Jurkat, Clone E6-1 (cell line): Measurements from ENCODE around the gene NCAM1.

Experiments
- DNase-seq: peaks from one replicate; pipeline ENCODE4 v3.0.0-alpha.2; 2011; ENCODE audit warnings: low read depth, low spot score
- H3K4me3 ChIP-seq: 2 replicates; pipeline ENCODE4 v1.5.1; 2011; ENCODE audit warnings: mild to moderate bottlenecking, low read length, control low read depth, moderate library complexity

NCAM1 gene

DNA sequence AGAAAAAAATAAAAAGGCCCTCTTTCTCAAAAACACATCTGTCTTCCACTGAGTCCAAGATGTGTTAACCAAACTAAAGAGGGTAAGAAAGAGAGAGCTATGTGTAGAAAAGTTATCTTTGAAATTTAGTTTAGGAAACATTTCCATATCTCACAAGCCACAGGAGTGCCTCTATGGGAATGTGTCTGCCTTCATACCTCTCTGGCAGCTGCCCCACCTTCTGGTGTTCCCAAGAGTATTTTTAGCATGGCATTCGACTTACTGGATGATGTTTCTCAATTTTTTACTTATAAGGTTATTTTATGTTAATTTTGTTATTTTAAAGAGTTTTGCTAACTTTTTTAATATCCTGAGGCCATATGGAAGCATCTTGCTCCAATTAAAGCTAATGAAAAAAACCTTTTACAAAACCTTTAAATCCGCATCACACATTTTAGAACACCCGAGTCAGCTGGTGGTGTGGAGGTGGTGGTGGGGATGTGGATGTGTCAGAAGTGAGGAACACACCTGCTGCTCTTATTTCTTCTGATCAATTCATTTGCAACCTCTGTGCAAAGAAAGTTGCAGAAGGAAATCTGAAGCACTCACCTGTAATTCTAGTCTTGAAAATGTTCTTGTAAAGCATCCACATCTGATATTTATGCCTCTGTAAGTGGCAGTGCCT is 112.2 kb downstream of the NCAM1 start:
- DNase-seq, result no peak
- H3K4me3 ChIP-seq, result no peak overlapping the region

DNA sequence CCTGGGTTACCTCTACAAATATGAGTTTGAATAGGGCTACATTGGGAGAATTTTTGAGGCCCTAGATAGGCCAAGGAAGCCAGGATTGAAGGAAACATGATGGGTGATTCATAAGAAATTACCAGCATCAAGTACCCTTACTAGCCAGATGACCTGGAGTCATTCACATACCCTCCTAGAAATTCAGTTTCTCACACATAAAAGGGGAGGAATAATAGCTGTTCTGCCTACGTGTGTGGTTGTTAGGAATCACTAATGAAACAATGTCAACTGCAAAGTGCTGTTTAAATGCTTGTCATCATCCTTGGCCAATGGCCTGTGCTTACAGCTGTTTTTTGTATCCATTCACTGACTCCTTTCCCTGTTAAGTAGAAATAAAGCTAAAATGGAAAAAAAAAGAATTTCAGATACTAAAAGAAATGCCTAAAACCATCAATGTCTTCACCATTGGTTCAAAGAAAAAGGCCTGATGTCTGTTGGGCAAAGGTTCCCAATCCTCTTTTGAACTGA is 114.4 kb downstream of the NCAM1 start:
- H3K4me3 ChIP-seq, result no peak overlapping the region

GRCh38 chr11:113077379-113077778 is 116.2 kb downstream of the NCAM1 start:
- DNase-seq, result no peak
- no peak overlapping the region for H3K4me3 ChIP-seq

More for the DNA sequence above, 114.4 kb downstream of the NCAM1 start:
- DNase-seq, result no peak

DNA sequence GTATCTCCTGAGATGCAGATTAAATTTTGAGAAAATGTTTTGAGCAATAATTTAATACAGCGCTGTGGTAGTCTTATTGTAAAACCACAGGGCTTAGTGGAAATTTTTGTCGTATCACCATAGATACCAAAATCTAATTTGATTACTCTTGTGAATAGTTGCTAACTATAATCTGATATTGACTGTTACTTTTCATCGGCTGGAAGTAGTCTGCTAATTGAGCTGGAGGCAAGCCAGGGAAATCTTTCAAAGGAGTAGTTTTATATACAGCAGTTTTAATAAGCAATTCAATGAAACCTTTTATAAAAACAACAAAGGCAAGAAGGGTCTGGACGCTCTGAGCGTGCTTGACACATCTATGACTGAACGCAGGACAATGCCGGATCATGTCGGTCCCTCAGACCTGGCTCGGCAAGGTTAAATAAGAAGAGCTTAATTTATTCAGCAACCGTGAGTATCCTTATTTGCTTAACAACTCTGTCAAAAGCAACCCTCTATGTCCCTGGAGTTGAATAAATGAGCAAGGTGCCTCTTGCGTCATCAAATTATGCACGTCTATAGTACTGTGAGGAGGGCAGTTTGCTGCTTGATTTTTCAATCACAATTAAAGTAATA is 121.2 kb downstream of the NCAM1 start:
- H3K4me3 ChIP-seq, result no peak overlapping the region
- no peak for DNase-seq

- DNase-seq, result no peak
- H3K4me3 ChIP-seq, result no peak overlapping the region
Observed at GRCh38 chr11:113083571-113083970, 122.4 kb downstream of the NCAM1 start.

GRCh38 chr11:113084297-113084696 is 123.1 kb downstream of the NCAM1 start:
- H3K4me3 ChIP-seq, result no peak overlapping the region
- no peak for DNase-seq

DNA sequence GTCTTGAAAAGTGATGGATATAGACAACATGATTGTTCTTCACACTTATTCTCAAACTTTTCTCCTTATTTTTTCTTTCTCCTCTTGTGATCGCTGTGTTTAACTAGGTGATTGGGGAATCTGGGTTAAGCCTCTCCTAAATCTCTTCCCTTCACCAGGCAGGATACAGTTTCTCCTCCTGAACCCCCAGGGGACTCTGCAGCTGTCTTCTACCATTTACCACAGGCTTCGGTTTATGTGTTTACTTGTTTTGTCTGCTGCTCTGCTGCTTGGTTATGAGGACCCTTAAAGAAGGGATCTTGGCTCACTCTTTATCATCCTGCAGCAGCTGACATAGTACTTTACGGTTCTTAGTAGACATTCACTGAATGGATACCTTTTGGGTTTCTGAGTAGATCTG is 124.2 kb downstream of the NCAM1 start:
- no peak overlapping the region for H3K4me3 ChIP-seq
- no peak for DNase-seq

DNA sequence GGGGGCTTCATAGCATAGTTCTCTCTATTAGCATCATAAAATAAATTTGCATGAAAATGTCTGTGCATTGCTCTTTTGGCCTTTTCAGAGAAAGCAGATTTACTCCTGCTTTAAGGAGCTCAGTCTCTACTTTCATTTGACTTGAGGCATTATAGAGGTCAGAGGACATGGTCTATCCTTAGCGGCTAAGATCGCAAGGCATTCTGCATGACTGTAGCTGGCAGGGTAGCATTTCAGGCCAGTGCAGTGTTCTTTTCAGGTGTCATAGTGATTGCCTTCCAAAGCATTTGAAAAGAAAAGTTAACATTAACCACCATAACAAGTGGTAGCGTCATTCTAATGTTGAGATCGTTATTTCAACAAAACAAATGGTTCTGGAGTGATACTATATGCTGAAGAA is 126.5 kb downstream of the NCAM1 start:
- DNase-seq, result no peak
- H3K4me3 ChIP-seq, result no peak overlapping the region

DNA sequence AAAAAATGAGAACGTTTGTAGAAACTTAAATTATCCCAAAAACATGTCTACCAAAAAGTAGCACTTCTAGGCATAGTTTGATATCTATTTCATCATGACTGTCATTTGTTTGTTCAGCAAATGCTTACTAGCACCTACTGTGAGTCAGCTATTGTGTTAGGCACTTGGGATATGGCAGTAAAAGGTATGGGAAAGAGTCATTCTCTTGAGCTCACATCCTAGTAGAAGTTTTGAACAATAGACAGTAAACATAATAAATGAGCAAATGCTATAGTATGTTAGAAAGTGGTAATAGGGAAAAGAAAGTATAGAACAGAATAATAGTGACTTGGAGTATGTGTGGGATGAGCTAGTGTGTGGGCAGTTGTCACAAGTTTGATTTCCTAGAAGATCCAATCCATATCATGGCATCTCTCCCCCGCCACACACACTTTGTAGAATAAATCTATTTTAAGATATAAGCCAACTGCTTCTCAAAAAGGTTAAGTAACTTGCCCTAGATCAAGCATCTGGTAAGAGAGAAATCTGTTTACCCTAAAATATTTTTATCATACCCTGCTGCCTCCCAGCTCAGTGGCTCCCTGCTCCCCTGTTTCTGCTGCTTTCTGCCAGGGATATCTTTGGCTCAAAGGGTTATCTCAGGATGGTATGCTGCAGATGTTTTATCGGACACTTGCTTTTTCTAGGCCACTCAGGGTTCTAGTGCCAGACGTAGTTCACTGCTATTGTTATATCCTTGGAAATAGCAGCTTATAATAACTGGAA is 129.7 kb downstream of the NCAM1 start:
- DNase-seq, result no peak

DNA sequence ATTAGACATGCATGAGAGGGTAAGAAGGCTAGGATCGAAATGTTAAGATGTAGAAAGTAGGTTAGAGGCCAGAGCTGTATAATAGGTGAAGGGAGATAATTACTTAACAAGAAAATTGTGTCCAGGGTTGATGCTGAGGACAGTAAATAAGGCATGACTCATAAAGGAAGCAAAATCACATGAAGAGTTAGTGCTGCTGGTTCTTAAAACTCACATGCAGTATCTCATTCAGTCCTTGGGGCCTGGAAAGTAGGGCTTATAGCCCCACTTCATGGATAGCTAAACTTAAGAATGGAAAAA is 130.2 kb downstream of the NCAM1 start:
- H3K4me3 ChIP-seq, result no peak overlapping the region
- no peak for DNase-seq

More for the DNA sequence above, 129.7 kb downstream of the NCAM1 start:
- H3K4me3 ChIP-seq, result no peak overlapping the region

DNA sequence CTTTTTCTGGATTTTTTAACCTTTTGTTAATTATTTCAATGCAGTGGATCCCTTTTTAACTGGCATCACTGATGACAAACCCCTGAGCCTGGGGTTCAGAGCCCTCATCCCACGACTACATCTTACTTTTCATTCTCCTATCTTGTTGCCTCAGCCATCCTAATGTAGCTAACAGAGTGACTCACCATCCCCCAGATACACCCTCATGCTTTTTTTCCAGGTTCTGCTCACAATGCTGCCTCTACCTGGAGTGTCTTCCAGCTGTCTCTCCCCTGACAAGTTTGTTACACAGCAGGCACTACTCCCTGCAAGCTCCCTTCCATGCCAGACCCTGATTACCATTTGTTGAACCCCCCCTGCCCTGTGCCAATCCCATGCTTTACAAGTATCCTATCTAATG is 135.4 kb downstream of the NCAM1 start:
- DNase-seq, result no peak
- H3K4me3 ChIP-seq, result no peak overlapping the region

- DNase-seq, result no peak
- no peak overlapping the region for H3K4me3 ChIP-seq
Observed at GRCh38 chr11:113103932-113104690, 142.9 kb downstream of the NCAM1 start.

DNA sequence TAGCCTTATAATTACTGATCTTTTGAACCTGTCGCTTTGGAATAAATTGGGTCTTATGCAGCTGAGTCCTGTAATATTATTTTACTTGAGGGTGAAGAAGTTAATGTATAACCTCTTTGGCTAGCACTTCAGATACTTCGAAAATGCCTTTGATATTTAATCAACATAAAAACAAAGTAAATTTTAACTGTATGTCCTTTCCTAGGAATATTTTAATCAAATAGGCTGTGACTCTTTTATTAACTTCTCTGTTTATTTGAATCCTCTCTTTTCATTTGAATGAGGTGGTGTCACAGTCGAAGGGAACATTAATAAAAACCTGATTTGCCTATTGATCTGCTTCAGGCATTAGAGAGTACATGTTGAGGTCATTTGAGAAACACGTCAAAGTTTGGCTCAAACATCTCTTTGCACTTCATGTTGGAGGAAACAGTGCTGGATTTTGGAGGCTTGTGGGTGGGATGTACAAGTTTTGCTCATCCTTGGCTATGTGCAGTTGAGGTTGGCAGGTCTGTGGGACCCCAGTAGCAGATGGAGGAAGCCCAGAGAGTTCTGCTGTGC is 143.6 kb downstream of the NCAM1 start:
- no peak for DNase-seq
- H3K4me3 ChIP-seq, result no peak overlapping the region

GRCh38 chr11:113105592-113105991 is 144.4 kb downstream of the NCAM1 start:
- DNase-seq, result no peak
- no peak overlapping the region for H3K4me3 ChIP-seq

DNA sequence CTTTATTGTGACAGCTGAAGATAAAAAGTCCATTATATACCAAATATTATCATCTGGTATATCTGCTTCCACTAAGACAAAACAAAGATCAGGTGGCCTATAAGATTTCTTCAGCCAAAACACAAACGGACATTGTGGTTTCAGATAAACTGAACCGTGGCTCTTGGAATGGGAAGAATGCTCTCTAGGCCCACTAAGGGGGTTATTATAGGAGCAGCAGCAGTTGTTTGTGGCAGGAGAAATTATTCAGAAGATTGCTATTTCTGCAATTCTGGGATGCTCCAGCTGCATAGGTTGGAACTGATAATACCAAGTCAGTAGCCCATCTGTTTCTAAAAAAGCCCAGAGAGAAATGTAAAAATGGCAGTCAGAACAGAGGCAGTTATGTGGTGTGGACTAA is 145.3 kb downstream of the NCAM1 start:
- DNase-seq, result no peak
- H3K4me3 ChIP-seq, result no peak overlapping the region

GRCh38 chr11:113110046-113110445 is 148.8 kb downstream of the NCAM1 start:
- no peak overlapping the region for H3K4me3 ChIP-seq
- no peak for DNase-seq

GRCh38 chr11:113111156-113111555 is 149.9 kb downstream of the NCAM1 start:
- H3K4me3 ChIP-seq, result no peak overlapping the region
- DNase-seq, result no peak

DNA sequence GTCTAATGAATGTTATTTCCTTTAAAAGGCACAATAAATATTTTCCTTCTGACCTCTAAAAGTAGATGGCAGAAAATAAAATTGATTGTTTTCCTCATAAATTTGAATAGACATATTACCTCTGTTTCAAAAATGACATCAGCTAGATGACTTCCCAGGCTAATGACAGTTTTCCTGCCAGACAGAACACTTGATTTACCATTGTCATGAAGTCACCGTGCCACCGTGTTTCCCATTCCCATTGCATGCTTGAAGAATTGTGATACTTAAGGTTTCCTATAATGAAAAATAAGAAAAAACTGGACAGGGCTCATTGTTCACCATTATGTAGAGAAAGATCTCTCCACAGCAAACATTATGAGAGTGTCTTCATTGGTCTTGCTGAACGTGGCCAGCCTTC is 151.1 kb downstream of the NCAM1 start:
- no peak for DNase-seq
- no peak overlapping the region for H3K4me3 ChIP-seq
